Upper lobe of left lung (tissue), 6 donors: Measurements from ENCODE around the gene PTPRC. TPM values are rescaled to one million over a fixed set of nuclear protein-coding genes. Genes with fewer than 3 reads are reported as not detected.

ENCODE experiments used
- ATAC-seq, 2 donors: fragments of 200-7000 bp; cut with Tn5 transposase; one replicate each; pipeline ENCODE4 v1.9.1; 2022; ENCODE audit warnings: mild to moderate bottlenecking in 2 of 2, moderate library complexity in 2 of 2; ENCODE audit not compliant: low FRiP score in 2 of 2
- DNase-seq, 2 donors: peaks; one replicate each; pipeline ENCODE4 v3.0.0-alpha.2; 2019 to 2020
- H3K27ac ChIP-seq, 4 donors: fragments of 200-600 bp; sonication (generic); one replicate each; pipeline ENCODE4 v1.5.1; 2016 to 2019
- H3K27me3 ChIP-seq, 4 donors: fragments of 200-600 bp; sonication (generic); one replicate each; pipeline ENCODE4 v1.5.1; 2017 to 2019
- H3K36me3 ChIP-seq, 4 donors: fragments of 200-600 bp; sonication (generic); one replicate each; pipeline ENCODE4 v1.5.1; 2016 to 2019
- H3K4me1 ChIP-seq, 4 donors: fragments of 200-600 bp; sonication (generic); one replicate each; pipeline ENCODE4 v1.5.1; 2018 to 2019
- H3K4me3 ChIP-seq, 4 donors: fragments of 200-600 bp; sonication (generic); one replicate each; pipeline ENCODE4 v1.5.1; 2017 to 2019; ENCODE audit warnings: mild to moderate bottlenecking in 2 of 4, moderate library complexity in 1 of 4
- H3K9me3 ChIP-seq, 4 donors: fragments of 200-600 bp; sonication (generic); one replicate each; pipeline ENCODE4 v1.5.1; 2018 to 2019
- EP300 ChIP-seq, 4 donors: sonication (generic); formaldehyde crosslinking; IDR thresholded peaks; one replicate each; pipeline ENCODE4 v1.5.1; 2017; ENCODE audit warnings: antibody characterized with exemption in 4 of 4, control low read depth in 2 of 4
- POLR2A ChIP-seq, 4 donors: fragments of 450-650 bp; IDR thresholded peaks; one replicate each; pipeline ENCODE4 v1.5.1; 2016 to 2017; ENCODE audit warnings: antibody characterized with exemption in 4 of 4, mild to moderate bottlenecking in 2 of 4
- POLR2AphosphoS5 ChIP-seq, 2 donors: sonication (generic); formaldehyde crosslinking; IDR thresholded peaks; one replicate each; pipeline ENCODE4 v1.5.1; 2017; ENCODE audit warnings: antibody characterized with exemption in 2 of 2
- WGBS, 2 donors: methylation state at CpG; one replicate each; pipeline ENCODE4 v1.1.5; 2017 to 2018; 5-methylcytosine and 5-hydroxymethylcytosine counted together
- total RNA-seq, 6 donors: library from RNA; depleted of rRNA in 4 of 6; stranded (reverse); fragments of >200 nt in 4 of 6; gene quantifications; one replicate each; pipeline versions ENCODE4 v1.1.0 to v1.2.1, GENCODE V29; 2016 to 2021
- TF ChIP-seq, protein P1 (sequence below), 6 experiments: fragments of 450-650 bp in 4 of 6; fragments of 200-600 bp in 2 of 6; sonication (generic) in 2 of 6; IDR thresholded peaks; one replicate each; pipeline ENCODE4 v1.5.1; 2016 to 2019; ENCODE audit warnings: antibody characterized with exemption in 6 of 6
- donor health status: DM: no; HTN: no; CAD: no; lungs with moderate emphysema.
- donor health status: DM: no; HTN: yes; CAD: no; lungs with severe emphysema.

Gene PTPRC
- total RNA-seq, 6 donors from 2014 or later: 70.2 to 171 (median 101) TPM

DNA sequence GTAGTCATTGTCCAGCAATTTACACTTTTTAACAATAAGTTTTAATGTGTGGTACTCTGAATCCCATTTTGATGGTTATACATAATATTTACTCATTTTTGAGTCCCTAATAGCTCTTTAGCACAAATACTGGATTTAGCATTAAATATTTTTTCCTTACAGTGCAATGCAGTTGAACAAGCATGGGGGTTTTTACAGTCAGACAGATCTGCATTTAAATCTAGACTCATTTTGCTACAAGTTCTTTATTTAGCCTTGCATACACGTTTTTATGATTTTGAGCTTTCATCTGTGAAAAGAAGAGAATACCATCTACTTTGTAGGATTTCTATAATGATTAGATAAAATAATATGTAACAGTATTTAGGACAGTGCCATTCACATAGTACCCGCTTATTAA lies 44.0 kb downstream of the PTPRC start:
- ATAC-seq (no peak), DNase-seq (no peak)
- Histone ChIP-seq H3K27ac (peak overlapping the region; percentile 63 to 82 (median 76)), H3K36me3 (no peaks in the 10 kb centered on the region), H3K4me1 (peaks cover 0 to 14% (median 7%) of the 10 kb centered on the region in 4 donors), H3K27me3 (no peaks in the 10 kb centered on the region), H3K9me3 (no peaks in the 10 kb centered on the region), H3K4me3 (no peak overlapping the region)
- TF ChIP-seq POLR2A (IDR thresholded peaks at IDR 0.05) (no peak), POLR2AphosphoS5 (IDR thresholded peaks at IDR 0.05) (no peak), EP300 (IDR thresholded peaks at IDR 0.05) (no peak)
- TF ChIP-seq, protein P1, sequence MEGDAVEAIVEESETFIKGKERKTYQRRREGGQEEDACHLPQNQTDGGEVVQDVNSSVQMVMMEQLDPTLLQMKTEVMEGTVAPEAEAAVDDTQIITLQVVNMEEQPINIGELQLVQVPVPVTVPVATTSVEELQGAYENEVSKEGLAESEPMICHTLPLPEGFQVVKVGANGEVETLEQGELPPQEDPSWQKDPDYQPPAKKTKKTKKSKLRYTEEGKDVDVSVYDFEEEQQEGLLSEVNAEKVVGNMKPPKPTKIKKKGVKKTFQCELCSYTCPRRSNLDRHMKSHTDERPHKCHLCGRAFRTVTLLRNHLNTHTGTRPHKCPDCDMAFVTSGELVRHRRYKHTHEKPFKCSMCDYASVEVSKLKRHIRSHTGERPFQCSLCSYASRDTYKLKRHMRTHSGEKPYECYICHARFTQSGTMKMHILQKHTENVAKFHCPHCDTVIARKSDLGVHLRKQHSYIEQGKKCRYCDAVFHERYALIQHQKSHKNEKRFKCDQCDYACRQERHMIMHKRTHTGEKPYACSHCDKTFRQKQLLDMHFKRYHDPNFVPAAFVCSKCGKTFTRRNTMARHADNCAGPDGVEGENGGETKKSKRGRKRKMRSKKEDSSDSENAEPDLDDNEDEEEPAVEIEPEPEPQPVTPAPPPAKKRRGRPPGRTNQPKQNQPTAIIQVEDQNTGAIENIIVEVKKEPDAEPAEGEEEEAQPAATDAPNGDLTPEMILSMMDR (IDR thresholded peaks at IDR 0.05): no peak
- WGBS, 2 donors: 69 to 79% methylated on average over 2 of the region's 2 CpGs

DNA sequence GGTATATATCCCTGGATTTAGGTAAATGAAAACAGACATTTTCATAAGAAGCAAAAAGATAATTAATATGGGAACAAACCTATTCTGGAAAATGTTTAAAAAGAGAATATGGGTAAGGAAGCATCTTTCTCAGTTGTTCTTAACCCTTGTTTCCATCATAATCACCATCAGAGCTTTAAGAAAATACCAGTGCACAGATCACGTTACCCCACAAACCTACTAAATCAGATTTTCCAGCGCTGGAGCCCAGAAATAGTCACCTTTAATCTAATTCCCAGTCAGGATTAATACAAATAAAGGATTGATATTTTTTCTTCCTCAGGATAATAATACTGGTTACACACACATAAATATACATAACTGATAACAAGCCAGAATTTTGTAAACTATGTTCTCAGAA lies 44.6 kb downstream of the PTPRC start:
- H3K9me3 ChIP-seq: no peaks in the 10 kb centered on the region
- DNase-seq (no peak), ATAC-seq (no peak)
- TF ChIP-seq EP300 (IDR thresholded peaks at IDR 0.05) (no peak), POLR2A (IDR thresholded peaks at IDR 0.05) (no peak)
- TF ChIP-seq, protein P1 (IDR thresholded peaks at IDR 0.05): no peak
- H3K4me3 ChIP-seq: no peak overlapping the region
- H3K27me3 ChIP-seq: no peaks in the 10 kb centered on the region
- peaks cover 0 to 14% (median 7%) of the 10 kb centered on the region in 4 donors for H3K4me1 ChIP-seq
- peak overlapping the region; percentile 63 to 82 (median 76) for H3K27ac ChIP-seq
- 84 to 87% methylated on average over 2 of the region's 2 CpGs for WGBS, 2 donors
- no peaks in the 10 kb centered on the region for H3K36me3 ChIP-seq

DNA sequence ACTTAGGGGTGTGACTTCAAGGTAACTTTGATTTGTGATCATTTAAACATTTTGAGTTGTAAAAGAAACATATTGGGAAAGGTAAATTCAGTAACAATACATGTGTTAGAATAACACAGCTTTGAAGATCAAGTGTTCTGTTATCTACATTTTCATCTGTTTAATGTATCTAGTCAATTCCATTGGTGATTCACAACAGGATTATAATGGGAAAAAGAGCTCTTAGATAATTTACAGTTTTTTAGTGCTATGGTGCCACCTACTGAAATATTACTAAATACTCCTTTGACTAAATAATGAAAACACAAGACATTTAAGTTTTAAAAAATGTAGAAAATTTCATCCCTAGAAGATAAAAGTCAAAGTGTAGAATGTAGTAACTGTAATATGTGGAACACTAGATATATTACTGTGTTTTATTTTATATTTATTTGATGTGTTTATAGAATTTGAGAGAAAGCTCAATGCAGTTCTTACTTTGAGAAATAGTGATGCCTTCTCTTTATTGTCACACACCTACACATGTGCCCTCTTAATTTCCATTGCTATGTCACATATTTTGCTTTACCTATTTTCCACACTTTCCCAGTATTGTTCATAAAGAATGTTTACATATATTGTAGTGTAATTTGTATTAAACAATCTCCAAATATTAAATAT lies 47.4 kb downstream of the PTPRC start:
- Histone ChIP-seq H3K4me3 (no peak overlapping the region), H3K27ac (no peak overlapping the region), H3K27me3 (no peaks in the 10 kb centered on the region), H3K4me1 (peaks cover 0 to 7% (median 5%) of the 10 kb centered on the region in 4 donors), H3K9me3 (no peaks in the 10 kb centered on the region), H3K36me3 (no peaks in the 10 kb centered on the region)
- ATAC-seq (no peak), DNase-seq (no peak)
- TF ChIP-seq POLR2AphosphoS5 (IDR thresholded peaks at IDR 0.05): no peak
- no peak for TF ChIP-seq POLR2A (IDR thresholded peaks at IDR 0.05)
- TF ChIP-seq, protein P1 (IDR thresholded peaks at IDR 0.05): peak in 2 of 6 experiments; percentile 17 to 31
- TF ChIP-seq EP300 (IDR thresholded peaks at IDR 0.05): no peak

DNA sequence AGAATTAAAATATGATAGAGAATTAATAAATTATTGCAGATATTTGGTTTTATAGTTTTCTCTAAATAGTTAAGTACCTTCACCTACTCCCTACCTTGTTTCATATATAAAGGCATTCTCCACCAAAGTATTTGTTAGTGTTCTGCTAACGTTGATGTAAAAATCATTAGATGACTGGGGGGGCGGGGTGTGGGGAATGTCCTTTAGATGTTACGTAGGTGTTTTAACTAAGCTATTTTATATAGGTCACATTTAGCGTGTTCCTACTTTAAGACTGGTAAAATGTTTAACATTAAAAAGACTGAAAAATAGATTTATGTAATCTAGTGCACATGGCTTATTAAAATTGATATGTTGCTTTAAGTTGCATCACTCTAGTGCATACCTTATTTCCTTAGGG lies 48.6 kb downstream of the PTPRC start:
- H3K4me3 ChIP-seq: no peak overlapping the region
- H3K27ac ChIP-seq: no peak overlapping the region
- WGBS, 2 donors: 85 to 87% methylated on average over 4 of the region's 4 CpGs
- H3K9me3 ChIP-seq: no peaks in the 10 kb centered on the region
- H3K4me1 ChIP-seq: peaks cover 0 to 2% (median under 1%) of the 10 kb centered on the region in 4 donors
- DNase-seq (no peak), ATAC-seq (no peak)
- H3K36me3 ChIP-seq: no peaks in the 10 kb centered on the region
- no peak for TF ChIP-seq POLR2A (IDR thresholded peaks at IDR 0.05)
- TF ChIP-seq, protein P1 (IDR thresholded peaks at IDR 0.05): no peak
- no peak for TF ChIP-seq POLR2AphosphoS5 (IDR thresholded peaks at IDR 0.05)
- no peak for TF ChIP-seq EP300 (IDR thresholded peaks at IDR 0.05)
- no peaks in the 10 kb centered on the region for H3K27me3 ChIP-seq

DNA sequence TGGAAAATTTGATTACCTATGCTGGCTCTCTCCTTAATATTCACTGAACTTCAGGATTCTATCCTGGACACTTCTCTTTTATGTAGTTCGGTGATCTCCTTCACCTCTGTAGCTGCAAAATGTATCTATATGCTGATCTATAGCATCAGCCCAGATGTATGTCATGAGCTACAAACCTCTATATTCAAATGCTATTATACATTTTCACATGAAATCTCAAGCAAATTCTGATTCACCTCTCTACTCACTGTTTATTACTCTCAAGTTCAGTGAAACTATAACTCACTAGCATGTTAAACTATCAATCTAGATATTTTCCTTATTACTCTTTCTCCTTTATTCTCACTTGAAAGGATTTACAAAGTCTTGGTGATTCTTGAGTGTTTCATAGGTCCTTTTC lies 52.2 kb downstream of the PTPRC start:
- no peak for ATAC-seq
- DNase-seq: no peak
- H3K9me3 ChIP-seq: no peaks in the 10 kb centered on the region
- TF ChIP-seq POLR2A (IDR thresholded peaks at IDR 0.05) (no peak), POLR2AphosphoS5 (IDR thresholded peaks at IDR 0.05) (no peak), EP300 (IDR thresholded peaks at IDR 0.05) (no peak)
- TF ChIP-seq, protein P1 (IDR thresholded peaks at IDR 0.05): no peak
- H3K4me1 ChIP-seq: no peaks in the 10 kb centered on the region
- no peak overlapping the region for H3K4me3 ChIP-seq
- no peaks in the 10 kb centered on the region for H3K27me3 ChIP-seq
- H3K36me3 ChIP-seq: no peaks in the 10 kb centered on the region
- no peak overlapping the region for H3K27ac ChIP-seq
- WGBS, 2 donors: 94% methylated on average over 1 of the region's 1 CpG
